Measurements from ENCODE around the gene HORMAD2.
"Not testable (repeated sequence)": the region's sequence is repeated elsewhere in the genome, so short reads cannot be mapped to it uniquely, and the experiment has no call there.

HORMAD2 gene

DNA sequence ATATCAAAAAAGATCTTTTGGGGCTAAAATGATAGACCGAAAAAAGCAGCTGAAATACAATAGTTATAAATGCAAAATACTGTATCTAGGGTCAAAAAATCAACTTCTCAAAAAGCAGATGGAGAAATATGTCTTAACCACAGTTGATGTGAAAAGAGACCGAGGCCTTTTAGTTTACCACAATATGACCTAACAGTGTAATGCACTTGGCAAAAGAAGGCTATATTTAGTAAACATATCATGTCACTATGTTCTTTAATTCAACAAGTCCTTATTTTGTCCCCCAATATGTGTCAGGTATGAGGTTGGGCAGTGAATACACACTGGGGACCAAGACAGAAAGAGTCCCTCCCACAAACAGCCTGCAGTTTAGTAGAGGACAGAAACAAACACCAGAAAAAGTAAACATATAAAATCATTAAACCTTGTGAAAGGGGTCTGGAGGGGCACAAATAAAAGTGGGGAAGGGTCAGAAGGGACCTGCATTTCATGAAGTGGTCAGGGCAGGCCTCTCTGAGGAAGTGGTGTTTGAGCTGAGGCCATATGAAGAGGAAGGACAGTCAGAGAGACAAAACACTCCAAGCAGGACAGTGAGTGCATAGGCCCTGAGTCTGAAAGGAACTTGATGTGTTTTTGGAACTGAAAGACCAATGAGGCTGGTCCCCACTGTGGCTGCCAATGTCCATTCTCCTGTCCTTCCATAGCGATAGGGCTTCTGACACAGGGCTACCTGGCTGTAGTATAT lies 112.9 kb downstream of the HORMAD2 start:
- FAIRE-seq: no peak

DNA sequence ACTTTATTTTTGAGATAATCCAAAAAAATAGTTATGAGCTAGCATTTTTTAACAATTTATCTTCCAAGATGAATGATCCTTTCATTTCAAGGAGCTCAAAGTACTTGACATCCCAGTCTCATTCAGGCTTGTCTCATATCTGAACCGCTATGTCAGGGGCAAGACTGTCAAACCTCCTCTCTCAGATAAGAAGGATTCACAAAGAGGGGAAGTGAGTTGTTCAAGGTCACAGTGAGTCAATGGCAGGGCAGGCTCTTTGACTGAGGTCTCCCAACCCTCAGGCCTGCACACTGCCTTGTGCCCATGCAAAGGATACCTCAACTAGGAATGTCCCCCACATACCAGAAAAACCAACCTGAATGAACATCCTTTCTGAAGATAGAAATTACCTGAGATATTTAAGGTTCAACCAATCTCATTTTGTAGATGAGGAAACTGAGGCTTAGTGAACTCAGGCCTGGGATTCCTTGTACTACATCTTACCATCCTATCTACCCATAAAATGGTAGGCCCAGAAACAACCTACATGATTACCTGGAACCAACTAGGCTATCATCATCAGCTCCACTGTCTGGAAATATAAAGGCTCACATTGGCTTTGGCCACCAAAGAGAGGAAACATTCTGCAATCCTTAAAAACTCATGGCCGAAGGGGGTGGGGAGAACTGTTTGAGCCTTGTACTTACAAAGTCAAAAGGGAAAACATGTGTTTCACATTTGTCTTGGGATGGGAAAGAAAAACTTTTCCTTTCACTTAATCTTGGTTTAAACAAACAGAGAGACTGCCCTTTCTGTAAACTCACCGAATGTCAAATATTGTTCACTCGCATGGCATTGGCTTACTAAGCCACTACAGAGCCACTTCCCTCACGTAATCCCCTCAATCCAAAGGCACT lies 115.2 kb downstream of the HORMAD2 start:
- no peak for FAIRE-seq

DNA sequence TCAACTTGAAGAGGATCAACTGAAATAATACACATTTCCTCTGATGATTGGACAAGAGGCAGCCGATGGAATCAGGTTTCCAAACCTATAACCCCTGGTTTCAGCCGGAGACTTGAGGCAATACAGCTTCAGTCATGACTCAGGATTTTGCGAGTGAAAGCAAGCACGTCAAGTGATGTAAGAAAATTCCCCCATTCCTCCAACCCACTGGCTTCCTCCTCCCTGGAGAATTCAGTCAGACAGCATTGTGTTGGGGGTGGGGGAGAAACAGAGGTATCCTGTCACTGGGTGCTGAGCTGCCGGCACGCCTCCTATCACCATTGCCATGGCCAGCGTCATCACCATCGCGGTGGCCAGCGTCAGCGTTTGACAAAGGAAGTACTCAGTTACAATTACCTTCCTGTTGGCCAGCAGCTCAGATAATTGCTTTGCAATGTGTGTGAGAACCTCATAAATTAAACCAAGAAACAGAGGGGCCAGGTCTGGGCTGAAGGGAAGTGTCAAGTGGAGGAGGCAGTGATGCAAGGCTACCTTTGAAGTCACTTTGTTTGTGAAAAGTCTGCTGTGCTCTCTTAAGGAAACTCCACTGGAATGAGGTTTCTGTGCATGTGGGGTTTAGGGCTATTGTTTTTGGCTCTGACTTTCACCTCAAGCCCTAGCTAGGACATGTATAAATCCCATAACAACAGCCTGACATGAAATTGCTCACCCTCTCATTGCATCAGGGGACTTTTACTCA lies 116.0 kb downstream of the HORMAD2 start:
- no peak for FAIRE-seq

DNA sequence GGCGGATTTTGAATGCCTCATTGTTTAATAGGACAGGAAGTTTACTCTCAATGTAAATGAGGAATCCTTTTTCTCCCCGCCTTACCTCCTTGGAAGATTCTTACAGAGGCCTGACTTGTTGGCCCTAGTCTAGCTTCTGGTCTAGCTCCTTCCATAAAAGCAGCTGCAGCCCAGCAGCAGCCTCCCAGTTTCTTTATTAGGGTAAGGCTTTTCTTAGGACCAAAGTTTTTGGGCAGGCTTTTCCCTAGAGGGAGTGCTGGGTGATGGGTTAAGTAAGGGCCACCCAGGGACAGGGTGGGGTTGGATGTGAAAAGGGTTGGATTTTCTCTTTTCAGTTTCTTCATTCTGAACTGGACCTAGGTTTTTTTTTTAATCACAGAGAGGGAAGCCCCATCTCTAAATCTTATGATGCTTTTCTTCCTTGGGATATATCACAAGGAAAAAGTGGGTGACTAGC lies 116.6 kb downstream of the HORMAD2 start:
- FAIRE-seq: no peak

DNA sequence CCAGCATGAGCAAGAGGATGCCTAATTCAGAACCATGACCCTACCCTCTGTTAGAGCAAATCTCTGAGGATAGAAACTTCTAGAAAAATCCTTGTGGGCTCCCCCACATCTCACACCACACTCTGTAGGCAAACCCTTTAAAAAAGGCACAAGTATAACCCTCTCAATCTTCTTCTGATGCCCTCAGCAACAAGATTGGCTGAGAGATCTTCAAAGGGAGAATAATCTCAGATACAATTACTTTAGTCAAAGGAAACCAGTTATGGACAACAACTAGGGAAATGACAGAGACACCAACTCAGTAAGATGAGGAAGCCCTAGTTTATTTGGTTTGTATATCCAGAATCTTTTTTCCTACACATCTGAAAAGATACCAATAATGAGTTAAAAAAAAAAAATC lies 117.1 kb downstream of the HORMAD2 start:
- no peak for FAIRE-seq

DNA sequence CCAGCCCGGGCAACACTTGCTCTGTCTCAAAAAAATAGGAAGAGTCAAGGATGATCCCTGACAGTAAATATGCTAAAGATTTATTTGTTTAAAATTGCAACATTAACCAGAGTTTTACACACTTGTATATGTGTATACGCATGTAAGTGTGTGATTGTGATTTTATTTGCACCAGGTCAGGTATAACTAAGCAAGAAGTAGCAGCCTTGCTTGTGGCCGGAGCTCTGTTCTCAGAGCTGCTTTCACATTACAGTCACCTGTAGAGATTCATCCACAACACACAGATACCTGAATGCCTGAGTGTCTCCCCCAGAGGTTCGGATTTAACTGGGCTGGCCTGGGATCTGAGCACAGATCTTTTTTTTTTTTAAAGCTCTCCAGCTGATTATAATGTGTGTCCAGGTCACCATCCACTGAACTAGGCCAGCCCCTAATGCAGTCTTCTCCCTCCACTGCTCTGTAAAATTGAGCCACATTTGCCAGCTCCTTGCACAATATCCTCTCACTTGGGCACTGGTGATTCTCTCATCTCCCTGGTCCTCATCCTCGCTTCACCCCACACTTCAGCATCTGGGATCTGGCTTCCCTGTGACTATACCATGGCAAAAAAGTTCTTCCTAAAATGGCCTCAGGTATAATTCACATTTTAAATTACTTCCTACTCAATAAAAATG lies 118.0 kb downstream of the HORMAD2 start:
- no peak for FAIRE-seq

DNA sequence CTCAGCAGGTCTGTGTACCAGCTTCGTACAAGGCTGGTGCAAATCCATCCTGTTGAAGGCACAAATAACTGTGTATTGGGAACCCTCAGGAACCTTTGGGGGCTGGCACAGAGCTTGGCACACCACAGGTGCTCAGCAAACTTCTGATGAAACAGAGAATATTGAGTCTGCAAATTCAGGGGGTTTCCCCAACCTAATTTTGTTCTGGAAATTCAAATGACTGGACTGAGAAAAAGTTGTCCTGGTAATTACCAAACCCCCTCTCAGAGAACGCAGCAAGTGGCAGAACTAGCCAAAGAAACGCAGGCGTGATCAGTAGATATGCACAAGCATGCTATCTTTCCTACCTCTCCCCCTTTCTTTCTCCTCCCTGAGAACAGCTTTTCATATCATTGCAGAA lies 118.7 kb downstream of the HORMAD2 start:
- no peak for FAIRE-seq

DNA sequence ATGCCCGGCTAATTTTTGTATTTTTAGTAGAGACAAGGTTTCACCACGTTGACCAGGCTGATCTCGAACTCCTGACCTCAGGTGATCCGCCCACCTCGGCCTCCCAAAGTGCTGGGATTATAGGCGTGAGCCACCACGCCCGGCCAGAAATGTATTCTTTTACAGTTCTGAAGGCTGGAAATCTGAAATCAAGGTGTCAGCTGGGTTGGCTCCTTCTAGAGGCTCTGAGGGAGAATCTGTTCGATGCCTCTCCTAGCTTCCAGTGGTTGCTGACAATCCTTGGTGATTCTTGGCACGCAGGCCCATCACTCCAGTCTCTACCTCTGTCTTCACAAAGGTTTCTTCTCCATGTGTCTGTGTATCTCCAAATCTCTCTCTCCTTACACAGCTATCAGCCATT lies 120.6 kb downstream of the HORMAD2 start:
- FAIRE-seq: not testable (repeated sequence)

DNA sequence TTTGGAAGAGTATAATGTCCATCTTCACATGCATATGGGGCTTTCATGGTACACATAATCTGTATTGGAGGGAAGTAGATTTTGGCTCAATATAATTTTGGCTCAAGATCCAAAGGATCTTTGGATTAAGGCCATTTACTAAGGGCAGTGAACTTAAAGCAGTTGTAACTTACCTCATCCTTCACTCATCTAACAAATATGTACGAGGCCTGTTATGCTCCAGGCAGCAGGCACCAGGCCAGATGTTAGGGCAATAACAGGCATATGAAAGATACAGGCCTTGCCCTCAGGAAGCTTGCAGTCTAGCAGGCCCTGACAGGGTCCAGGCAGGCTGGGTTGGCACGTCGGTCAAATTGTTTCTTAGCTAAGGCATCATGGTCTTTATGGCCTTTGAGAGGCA lies 121.7 kb downstream of the HORMAD2 start:
- no peak for FAIRE-seq

DNA sequence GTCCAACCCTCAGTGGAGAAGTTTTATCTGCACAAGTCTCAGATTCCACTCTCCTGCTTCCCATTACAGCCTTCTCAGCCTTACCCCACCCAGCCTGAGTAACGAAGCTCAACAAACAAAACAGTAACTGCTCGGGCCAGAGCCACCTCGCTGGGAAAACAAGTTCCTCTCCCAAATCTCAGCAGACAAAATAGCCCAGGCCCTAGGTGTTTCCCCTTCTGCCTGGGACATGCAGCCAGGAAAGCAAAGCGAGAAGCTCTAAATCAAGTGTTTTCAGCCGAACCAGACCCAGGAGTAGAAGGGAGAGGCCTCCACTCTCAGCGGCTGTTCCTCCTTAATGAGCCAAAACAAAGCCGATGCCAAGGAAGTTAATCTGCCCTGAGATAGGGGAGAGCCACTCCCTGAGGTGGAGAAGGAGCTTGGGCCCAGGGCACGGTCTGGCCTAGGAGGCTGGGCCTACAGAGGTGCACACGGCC lies 122.3 kb downstream of the HORMAD2 start:
- FAIRE-seq: no peak

DNA sequence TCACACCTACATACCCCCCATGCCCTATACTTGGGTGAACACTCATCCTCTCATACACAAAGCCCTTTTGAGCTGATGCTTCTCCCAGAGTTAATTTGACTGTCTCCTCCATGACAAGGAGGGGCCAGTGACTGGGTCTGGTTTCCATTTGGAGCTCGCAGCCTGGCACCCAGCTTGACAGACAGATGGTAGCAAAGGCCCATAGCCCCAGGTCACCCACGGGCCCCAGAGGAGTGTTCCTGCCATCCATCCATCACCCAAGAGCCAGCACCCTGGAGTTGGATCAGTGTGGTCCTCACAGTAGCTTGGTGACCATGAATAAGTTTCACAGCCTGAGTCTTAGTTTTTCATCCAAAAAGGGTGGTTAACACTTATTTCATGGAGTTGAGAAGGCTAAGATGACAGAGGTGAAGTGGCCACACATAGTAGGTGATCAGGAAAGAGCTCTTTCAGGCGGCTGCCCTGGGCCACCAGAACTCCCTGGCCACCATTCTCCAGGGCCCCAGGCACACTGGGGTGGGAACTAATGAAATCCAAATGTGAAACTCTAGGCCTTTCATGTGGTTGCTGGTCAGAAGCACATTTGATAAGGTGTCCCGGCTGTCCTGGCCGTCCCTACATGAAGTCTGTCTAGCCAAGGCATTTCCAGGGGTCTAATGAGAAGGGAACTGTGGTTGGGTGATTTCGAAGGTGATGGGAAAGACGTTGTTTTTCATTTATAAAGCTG lies 123.9 kb downstream of the HORMAD2 start:
- FAIRE-seq: no peak

DNA sequence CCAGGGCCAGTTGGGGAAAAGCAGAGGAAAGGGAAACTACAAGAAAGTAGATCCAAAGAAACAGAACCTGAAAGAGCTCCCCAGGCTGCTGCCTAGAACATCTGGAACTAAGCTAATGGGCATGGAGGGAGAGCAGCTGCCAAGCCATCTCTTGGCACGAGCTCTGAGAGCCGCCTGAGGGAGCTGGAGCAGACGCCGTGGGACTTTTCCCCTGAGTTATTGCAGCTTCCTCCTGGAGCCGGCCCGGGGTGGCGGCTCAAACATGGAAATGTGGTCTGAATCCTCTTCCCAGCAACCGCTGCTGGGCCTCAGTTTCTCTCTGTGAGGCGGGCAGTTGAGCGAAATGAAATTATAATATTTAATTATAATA lies 124.5 kb downstream of the HORMAD2 start:
- FAIRE-seq: no peak

DNA sequence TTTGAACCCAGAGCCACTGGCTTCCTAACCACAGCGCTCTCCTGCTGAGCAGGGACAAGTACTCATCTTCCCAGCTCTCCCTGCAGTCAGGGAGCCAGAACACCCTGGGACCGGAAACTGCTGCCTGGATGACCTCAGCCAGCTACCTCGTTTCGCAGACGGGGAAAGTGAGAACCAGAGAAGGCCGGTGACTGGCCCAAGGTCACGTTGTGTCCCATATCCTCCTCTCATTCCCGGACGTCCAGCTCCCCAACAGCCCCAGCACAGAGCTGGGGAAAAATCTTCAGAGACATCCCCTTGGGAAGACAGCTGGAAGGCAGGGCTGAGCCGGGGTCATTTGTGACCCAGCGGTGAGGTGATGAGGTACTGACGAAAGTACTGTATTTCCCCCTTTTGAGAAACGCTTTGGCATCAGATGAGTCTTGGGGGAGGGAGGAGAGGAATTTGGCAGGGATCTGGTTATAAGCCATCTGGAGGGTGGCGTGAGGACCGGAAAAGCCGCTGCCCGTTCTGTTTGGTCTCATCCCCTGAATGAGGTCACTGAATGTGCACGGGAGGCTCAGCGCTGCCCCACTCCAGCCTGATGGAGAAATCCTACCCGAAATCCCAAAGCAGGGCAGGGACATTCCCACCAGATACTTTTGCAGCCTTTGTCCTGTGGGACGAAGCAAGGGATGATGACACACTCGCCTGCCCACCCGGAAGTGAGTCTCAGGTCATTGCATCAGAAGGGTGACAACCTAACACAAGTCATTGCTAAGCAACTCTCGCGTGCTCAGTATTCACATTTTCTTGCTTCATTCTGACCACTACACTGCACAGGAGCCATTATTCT lies 125.2 kb downstream of the HORMAD2 start:
- FAIRE-seq: no peak

DNA sequence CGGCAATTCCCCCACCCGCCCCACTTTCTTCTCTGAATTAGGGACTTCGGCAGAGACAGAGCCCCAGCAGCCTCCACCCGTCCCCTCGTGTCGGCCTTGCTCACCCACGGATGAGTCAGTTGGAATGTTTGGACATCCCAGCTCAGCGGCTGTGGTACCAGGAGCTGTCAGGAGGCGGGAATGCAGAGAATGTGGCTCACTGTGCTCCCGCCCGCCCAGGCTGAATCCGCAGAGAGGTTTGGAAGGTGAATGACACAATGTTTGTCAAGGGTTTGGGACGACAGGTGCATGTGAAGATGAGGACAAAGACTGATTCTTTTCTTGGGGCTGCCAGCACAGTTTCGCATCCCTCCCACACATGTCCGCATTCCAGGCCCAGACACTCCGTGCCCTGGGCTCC lies 126.7 kb downstream of the HORMAD2 start:
- FAIRE-seq: no peak

DNA sequence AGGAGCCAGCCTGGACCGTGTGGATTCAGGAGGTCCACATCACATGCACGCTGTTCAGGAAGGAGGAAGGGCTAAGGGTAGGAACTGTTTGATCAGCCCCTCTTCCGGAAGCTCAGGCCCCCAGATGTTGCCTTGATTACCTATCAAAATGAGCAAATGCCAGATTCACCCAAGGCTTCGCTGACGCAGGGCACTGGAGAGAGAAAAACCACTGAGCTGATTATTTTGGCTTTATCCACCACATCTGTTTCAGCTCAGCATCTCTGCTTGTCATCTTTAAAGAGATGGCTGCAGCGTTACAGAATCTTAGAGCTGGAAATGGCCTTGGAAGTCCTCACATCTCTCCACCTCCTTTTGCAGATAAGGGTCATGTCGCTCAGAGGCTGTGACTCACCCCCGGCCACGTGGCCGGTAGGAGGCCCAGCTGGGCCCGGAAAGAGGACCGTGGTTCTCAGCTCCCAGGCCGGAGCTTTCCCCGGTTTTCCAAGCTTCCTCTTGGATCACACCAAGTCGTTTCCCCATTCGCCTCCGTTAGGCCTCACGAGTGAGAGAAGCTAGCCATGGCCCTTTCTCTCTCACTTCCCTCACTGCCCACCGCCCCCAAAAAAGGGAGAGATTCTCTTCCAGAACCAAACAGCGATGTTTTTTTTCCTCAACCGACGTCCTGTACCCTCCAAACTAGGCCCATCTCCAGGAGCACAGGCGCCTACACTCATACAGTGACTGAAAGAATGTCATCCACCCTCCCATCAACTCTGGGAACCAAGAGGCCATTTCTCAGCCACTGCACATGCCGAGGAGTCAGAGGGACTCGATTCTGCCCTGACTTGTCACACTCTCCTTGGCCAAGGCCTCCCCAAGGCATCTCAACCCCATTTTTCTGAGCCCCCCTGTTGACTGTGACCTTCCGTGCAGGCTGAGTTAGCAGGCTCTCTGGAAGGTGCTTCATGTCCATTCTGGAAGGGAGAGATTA lies 128.7 kb downstream of the HORMAD2 start:
- no peak for FAIRE-seq

DNA sequence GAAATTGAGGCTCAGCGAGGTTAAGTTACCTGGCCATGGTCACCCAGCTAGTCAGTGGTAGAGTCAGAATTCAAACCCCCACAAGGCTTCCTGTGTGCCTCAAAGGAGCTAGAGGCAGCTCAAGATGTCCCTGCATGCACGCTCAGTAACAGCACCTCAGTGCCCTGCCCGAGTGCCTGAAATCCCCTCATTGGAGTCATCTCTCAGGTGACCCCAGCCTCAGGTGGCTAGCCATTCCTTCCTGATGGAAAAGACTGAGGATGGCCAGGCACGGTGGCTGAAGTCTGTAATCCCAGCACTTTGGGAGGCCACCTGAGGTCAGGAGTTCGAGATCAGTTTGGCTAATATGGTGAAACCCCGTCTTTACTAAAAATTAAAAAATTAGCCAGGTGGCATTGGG lies 129.4 kb downstream of the HORMAD2 start:
- FAIRE-seq: no peak

DNA sequence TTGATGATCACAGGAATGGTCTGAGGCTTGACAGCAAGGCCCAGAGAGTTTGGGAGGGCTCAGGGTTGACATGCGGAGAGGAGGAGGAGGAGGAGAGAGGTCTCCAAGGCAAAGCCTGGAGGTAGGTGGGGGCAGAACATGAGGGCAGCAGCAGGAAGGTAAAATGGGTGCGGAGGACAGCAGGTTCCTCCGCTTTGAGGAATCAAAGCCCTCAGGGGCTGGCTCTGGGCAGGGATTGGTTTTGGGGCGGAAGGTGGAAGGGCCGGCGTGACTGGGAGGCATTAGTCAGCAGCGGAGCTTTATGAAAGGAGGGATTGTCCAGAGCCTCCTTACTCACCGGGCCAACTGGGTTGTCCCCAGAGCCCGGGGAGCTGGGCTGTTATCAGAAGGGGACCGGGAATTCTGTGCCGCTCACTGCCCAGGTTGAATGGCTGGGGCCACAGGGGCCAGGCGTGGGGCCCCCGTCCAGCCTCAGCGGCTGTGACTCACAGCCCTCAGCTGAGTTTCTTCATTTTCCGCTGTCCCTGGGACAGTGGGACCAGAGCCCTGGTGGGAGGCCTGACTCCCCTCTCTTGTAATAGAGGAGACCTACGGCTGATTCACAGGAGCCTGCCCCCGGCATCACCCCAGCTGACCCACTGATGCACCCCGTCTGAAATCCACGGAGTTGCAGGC lies 130.1 kb downstream of the HORMAD2 start:
- no peak for FAIRE-seq

DNA sequence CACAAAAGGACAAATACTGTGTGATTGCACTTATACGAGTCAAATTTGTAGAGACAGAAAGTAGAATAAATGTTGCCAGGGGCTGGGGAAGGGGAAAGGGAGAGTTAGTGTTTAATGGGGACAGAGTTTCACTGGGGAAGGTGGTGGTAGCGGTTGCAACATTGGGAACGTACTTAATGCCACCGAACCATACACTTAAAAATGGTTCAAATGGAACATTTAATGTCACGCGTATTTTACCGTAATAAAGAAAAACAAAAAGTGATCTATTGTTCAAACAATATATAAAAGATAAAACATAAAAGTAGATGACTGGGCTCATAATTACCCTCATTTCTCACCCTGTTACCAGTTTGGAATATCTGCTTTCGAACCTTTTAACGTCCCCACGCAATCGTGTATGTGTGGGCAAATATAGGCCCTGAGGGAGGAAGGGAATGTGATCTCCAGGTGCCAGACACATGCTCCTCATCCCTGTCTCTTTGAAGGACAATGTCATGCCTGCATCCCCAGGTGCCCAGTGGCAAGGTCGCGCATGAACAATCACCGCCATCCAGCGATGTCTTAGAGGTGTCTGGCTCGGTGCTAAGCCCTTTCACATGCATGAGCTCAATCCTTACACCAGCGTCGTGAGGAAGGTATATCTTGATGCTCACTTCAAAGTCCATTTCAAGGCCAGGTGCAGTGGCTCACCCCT lies 131.0 kb downstream of the HORMAD2 start:
- FAIRE-seq: no peak
